Putamen (tissue), 1 donor: ENCODE results near the gene SLC17A9.
"Not testable (repeated sequence)": the region's sequence is repeated elsewhere in the genome, so short reads cannot be mapped to it uniquely, and the experiment has no call there.

Experiments
- DNase-seq: peaks from one replicate; pipeline ENCODE4 v3.0.0-alpha.2; 2016; ENCODE audit warnings: low spot score

SLC17A9 gene

GRCh38 chr20:62957136-62958117, 4.9 kb downstream of the SLC17A9 start:
- DNase-seq = no peak

- DNase-seq = no peak
Observed at GRCh38 chr20:62958388-62959100, 6.0 kb downstream of the SLC17A9 start.

GRCh38 chr20:62959101-62959971, 6.8 kb downstream of the SLC17A9 start:
- DNase-seq = no peak

- DNase-seq = no peak
Observed at GRCh38 chr20:62959998-62960436, 7.5 kb downstream of the SLC17A9 start.

GRCh38 chr20:62960446-62961309, 8.2 kb downstream of the SLC17A9 start:
- not testable (repeated sequence) for DNase-seq

- no peak for DNase-seq
Observed at GRCh38 chr20:62961310-62961783, 8.8 kb downstream of the SLC17A9 start.

GRCh38 chr20:62961799-62962198, 9.3 kb downstream of the SLC17A9 start:
- DNase-seq = no peak

GRCh38 chr20:62962221-62962879, 9.8 kb downstream of the SLC17A9 start:
- DNase-seq = no peak

GRCh38 chr20:62962891-62963613, 10.5 kb downstream of the SLC17A9 start:
- no peak for DNase-seq

GRCh38 chr20:62963614-62964397, 11.3 kb downstream of the SLC17A9 start:
- no peak for DNase-seq

GRCh38 chr20:62964700-62965099, 12.2 kb downstream of the SLC17A9 start:
- DNase-seq = no peak

GRCh38 chr20:62965363-62965771, 12.9 kb downstream of the SLC17A9 start:
- no peak for DNase-seq

GRCh38 chr20:62966212-62967148, 14.0 kb downstream of the SLC17A9 start:
- no peak for DNase-seq

- no peak for DNase-seq
Observed at GRCh38 chr20:62967149-62967501, 14.6 kb downstream of the SLC17A9 start.

- DNase-seq = no peak
Observed at GRCh38 chr20:62967628-62968351, 15.3 kb downstream of the SLC17A9 start.

- no peak for DNase-seq
Observed at GRCh38 chr20:62968378-62969178, 16.1 kb downstream of the SLC17A9 start.
